NCI-H1092 (cell line): ENCODE measurements around the gene EPHB1.

Experiments
- DNase-seq: peaks from one replicate; lab custom pipeline; 2025; lab: John Stamatoyannopoulos, UW

EPHB1 gene

DNA sequence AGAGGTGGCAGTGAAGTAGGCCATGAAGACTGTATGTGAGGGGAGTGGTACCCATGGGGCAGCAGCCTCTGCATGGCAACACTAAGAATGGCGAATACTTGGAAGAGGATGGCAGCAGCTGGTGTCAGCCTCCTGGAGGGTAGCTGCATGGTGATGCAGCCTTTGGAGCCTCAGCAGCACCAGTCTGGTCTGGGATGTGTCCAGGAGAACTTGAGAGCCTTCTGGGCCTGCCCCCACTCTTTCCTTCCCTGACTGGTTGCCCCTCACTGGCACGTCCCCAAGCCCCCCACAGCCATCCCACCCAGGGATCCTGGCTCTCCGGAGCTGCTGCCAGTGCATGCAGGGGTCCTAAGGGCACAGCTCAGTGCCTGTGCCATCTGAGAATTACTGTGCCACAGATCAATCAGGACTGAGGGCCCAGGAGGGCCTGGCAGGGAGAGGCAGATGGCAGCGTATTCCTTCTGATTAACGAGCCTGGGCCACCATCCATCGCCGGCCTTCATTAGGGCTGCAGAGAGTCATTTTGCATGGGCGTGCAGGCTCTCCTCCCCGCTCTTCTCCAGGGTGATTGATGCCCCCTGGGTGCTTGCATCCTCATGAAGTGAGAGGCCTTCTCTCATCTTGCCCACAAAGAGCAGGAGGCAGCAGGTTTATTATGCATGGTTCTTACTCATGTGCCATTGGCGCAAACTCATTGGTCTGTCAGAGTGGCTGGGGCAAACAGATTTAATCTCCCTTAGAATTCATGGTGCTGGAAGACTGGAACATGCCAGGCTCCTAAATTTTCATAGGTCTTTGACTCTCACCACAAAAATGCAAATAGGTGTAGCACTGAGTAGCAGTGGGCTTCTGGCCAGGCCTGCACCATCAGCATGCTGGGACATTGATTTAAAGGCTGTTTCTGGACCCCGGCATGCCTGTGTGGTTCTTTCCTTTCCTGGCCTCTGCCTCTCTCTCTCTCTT, 116.8 kb downstream of the EPHB1 start:
- DNase-seq: no peak

GRCh38 chr3:134916276-134916961, 121.4 kb downstream of the EPHB1 start:
- DNase-seq: no peak

GRCh38 chr3:134917631-134918030, 122.6 kb downstream of the EPHB1 start:
- no peak for DNase-seq

- no peak for DNase-seq
Observed at GRCh38 chr3:134918441-134918840, 123.4 kb downstream of the EPHB1 start.

DNA sequence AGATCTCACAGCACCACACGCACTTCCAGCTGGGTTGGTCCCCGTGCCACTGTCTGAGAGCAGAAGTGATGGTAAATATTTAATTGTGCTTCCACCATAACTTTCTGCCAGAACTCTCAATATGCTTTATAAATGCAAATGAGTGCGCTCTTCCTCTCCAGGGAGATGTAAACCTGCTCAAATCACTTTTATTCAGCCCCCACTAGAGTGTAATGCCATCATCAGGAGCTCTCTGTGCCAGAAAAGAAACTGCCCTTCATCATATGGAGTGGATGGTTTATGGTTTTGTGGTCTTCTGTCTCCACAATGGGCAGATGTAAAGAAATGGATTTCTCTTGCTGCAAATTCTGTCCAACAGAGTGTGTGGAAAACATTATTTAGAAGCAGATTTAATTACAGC, 127.0 kb downstream of the EPHB1 start:
- DNase-seq: no peak

DNA sequence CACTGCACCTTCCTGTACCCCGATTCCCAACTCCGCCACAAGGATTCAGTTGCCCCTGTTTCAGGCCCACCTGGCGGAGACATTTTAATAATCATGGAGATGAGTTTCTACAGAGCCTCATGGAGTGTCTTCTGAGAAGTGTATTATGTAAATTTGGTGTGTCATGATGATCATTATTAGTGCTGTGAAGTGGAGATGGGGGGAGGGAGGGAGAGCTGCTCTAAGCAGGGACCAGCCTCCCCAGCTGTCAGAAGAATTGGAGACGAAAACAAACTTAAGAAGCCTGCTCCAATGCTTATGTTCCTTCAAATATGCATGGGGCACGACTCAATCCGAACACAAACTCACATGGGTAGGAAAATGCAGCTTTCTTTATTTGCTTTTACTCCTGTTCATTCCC, 127.8 kb downstream of the EPHB1 start:
- no peak for DNase-seq

DNA sequence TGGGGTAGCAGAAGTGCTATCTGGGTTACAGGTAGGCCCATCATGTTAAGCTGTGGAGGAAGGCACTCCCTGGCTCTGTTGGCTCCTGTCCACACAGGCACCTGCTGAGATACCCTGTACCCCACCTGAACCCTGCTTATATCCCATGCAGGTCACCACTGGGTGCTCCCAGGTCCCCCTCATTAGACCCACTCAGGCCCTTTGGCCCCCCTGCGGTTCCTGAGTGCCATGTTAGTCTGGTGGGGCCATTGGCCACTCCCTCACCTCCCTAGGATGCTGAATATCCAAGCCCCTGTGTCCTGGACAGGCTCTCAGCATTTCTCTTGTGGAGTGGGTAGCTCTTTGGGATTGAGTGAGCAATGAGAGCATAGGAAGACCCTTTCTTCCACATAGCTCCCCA, 128.2 kb downstream of the EPHB1 start:
- no peak for DNase-seq

- no peak for DNase-seq
Observed at GRCh38 chr3:134927599-134927998, 132.5 kb downstream of the EPHB1 start.

GRCh38 chr3:134928392-134928791, 133.3 kb downstream of the EPHB1 start:
- DNase-seq: no peak

DNA sequence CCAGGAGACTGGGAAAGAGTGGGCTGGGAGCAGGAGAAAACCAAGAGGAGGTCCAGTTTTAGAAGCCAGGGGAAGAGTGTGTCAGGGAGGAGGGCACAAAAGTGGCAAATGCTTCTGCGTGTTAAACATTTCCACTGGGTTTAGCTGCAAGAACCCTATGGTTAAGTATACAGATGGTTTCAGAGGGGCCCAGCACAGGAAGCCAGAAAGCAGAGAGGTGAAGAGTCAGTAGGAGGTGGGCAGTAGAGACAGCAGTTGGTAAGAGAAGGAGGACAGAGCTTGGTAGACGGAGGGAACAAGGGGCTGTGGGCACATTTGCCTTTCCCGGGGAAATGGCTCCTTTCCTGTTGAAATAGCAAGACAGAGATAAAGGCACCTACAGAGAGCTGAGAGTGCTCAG, 133.8 kb downstream of the EPHB1 start:
- DNase-seq: no peak

- DNase-seq: no peak
Observed at GRCh38 chr3:134929976-134930375, 134.9 kb downstream of the EPHB1 start.

- DNase-seq: no peak
Observed at GRCh38 chr3:134931045-134931785, 136.2 kb downstream of the EPHB1 start.

DNA sequence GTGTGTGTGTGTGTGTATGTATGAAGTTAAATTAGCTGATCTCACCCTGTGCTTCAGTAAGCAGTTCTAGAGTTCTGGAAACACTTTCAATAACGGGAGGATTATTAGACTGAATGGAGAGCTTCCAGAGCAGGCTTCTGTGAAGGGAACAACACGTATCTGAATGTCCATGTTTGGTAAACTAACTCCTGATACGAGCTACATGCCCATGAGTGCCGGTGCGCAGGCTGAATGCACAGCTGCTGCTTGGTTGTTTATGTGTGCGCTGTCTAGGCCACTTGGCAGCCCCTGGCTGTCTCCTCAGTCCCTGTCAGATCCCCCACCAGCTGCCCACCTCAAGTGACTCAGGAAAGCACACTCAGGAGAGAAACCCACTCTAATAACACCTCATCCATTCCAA, 137.0 kb downstream of the EPHB1 start:
- no peak for DNase-seq

DNA sequence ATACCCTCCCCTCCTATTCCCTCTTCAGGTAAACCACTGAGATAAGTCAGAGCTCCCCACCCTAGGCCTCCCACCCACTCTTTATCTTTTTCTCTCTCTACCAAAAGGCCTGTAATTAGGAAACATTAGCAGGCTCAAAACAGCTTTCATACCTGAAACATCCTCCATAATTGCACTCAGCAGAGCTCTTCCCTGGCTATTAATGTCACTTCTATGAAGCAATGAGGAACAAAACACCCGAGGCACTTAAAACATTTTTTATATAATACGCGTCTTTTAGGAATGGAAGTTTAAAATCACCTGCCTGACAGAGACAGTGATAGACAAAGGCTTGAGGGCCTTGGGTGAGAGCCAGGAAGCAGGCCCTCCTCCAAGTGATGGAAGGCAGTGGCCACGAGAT, 138.9 kb downstream of the EPHB1 start:
- no peak for DNase-seq

- DNase-seq: no peak
Observed at GRCh38 chr3:134934933-134935332, 139.9 kb downstream of the EPHB1 start.

DNA sequence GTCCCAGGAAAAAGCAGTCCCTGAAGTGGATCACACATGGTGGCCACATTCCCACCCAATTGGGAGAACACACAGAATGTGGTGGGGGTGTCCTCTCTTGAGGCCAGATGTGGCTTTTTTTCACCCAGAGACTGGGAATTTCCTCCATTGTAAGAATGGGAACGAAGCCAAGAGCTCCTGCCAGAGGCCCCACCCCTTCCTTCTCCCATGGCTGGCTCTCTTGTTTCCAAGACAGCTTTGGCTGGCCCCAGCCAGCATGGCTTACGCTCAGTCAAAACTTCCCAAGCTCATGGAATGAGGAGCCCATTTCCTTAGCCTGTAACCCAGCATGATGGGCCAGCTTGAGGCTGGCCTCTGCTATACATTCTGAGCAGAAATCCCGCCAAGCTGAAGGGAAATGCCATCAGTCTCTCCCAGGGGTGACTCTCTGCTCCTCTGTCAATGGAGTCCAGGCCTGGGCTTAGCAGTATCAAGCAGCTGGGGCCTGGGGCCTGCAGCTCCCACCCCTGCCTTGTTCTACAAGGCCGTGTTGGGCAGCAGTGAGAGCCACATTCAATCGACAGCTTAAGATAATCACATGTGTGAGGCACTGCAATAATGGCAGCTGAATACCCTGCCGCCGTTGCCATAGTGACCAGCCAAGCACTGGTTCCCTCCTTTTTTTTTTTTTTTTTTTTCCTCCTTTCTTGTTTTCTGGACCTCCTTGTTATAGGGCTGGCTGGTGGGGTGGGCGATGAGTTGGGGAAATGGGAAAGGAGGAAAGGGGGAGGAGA, 142.4 kb downstream of the EPHB1 start:
- DNase-seq: no peak

DNA sequence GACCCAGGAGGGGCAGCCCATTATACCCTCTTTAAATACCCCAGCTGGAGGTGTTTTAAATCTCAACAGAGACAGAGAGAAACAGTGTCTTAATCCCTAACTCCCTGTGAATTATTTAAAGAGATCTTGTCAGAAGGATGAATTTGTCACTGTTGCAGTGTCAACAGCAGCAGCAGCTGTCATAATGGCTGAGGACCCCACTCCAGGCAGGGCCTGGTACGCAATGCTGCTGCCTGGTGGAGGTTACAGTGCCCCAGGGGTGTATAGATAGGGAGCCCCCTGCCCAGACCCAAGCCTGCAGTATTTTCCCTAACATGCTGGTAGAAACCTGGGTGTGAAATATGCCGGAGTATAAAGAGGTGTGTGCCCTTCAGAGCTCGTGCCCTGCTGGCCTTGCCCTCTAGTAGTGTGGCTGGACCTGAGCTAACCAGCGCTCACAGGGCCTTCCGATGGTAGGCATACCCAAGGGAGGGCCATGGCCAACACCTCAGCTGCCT, 143.0 kb downstream of the EPHB1 start:
- DNase-seq: no peak

DNA sequence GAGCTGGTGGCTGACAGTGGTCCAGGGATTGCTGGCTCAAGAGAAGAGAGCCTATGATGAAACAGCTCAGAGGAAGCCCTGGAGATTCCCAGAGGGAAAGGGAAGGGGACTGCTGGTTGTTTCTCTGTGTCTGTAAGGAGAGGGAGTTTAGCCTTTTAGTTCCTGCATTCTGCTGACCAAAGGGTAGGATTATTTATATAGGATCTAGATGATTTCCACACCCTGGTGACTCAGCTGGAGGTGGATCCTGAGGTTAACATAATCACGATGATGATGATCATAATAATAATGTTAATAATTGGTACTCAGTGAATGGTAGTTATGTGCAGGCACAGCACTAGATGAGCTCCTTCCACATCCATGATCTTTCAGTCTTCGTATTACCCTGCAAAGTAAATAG, 144.9 kb downstream of the EPHB1 start:
- DNase-seq: no peak

DNA sequence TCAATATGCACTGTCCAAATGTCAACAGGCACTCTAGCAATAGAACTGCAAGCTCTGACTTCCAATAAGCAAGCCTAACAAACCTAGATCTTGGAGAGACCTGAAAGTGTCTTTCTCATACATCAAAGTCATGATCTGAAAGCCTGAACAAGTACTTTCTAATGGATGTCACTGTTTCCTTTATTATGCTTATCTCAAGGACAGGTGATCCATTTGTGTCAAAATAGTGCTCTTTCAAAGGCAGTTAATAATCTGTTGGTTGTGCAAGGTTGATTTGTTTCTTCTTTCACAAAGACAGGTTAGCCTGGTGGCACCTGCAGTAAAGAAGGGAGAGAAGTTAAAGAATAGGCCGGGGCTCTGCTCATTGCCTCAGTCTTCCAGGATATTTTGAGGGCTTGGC, 146.8 kb downstream of the EPHB1 start:
- no peak for DNase-seq

DNA sequence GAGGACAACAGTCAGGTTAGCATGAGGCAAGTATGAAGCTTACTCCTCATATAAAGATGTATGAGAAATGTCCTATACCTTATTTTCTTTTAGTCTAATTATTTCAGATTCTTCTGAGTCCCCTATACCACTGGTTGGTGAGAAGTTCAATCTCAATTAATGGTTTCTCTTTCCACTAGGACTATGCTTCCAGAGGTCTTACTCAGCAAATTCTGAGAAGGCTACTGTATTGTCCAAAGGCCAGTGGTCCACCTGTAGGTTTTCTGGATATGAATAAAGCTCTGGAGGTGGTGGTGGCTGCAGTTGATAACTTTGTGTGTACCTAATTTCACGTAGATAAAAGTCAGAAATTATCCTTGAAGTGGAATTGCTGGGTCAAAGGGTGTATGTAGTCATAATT, 149.4 kb downstream of the EPHB1 start:
- DNase-seq: no peak

DNA sequence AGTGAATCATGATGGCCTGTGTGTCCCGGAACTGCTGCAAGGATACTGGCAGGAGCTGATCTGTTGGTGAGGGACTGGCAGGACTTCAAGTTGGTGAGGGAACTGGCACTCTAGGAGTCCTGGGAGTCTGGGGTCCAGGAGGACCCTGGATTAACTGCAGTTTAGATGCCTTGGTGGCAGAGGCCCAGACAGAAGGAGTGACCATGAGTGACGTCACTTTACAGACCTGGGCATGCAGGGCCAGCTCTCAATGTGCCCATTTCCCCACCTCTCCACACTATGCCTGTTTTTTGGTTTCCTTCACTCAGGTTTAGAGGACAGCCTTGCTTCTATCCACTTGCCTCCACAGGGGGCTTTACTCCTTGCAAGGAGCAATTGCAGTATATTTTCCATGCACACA, 154.1 kb downstream of the EPHB1 start:
- no peak for DNase-seq

DNA sequence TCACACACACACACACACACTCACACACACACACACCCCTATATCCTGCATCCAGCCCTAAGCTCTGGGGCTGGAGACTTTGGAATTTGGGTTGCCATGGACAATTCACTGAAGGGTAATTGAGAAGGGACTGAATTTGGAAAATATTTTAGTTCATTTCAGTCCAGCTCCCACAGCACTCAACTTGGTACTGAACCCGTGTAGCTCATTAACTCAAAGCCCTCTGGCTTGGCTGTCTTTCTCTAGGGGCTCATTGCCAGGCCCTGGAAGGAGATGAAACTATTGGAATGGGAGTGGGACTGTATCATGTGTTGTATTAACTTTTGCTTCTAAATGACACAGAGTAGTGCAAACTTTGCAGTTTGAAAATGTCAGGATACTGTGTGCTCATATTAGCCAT, 157.3 kb downstream of the EPHB1 start:
- no peak for DNase-seq
